H9 (cell line): ENCODE results near the gene PCNX4. TPM values are rescaled to one million over a fixed set of nuclear protein-coding genes. Genes with fewer than 3 reads are reported as not detected.

Experiments
- DNase-seq: peaks from one replicate; pipeline ENCODE4 v3.0.0-alpha.2; 2017
- H2AFZ ChIP-seq: one replicate; pipeline ENCODE4 v1.6.1; 2013; ENCODE audit warnings: mild to moderate bottlenecking, low read length, control low read depth, moderate library complexity
- H2AK5ac ChIP-seq: 2 replicates; pipeline ENCODE4 v1.6.1; 2013; ENCODE audit warnings: low read length, control low read depth, mixed read lengths; ENCODE audit not compliant: insufficient read length
- H2BK120ac ChIP-seq: one replicate; pipeline ENCODE4 v1.6.1; 2013; ENCODE audit warnings: low read depth, mild to moderate bottlenecking, low read length, control low read depth, inconsistent platforms; ENCODE audit not compliant: poor library complexity, severe bottlenecking
- H2BK12ac ChIP-seq: 2 replicates; pipeline ENCODE4 v1.6.1; 2013; ENCODE audit warnings: low read length, control low read depth, mixed read lengths, low read depth; ENCODE audit not compliant: insufficient read length
- H2BK15ac ChIP-seq: 2 replicates; pipeline ENCODE4 v1.6.1; 2013; ENCODE audit warnings: low read depth, low read length, control low read depth
- H2BK20ac ChIP-seq: one replicate; pipeline ENCODE4 v1.6.1; 2013; ENCODE audit warnings: low read depth, mild to moderate bottlenecking, low read length, control low read depth, inconsistent platforms; ENCODE audit not compliant: poor library complexity, severe bottlenecking
- H2BK5ac ChIP-seq: 2 replicates; pipeline ENCODE4 v1.6.1; 2013; ENCODE audit warnings: low read length, control low read depth, mixed read lengths; ENCODE audit not compliant: insufficient read length
- H3K14ac ChIP-seq: 2 replicates; pipeline ENCODE4 v1.6.1; 2013; ENCODE audit warnings: low read length, control low read depth; ENCODE audit not compliant: insufficient read depth
- H3K18ac ChIP-seq: 2 replicates; pipeline ENCODE4 v1.6.1; 2013; ENCODE audit warnings: low read depth, mild to moderate bottlenecking, mixed read lengths, low read length, control low read depth; ENCODE audit not compliant: insufficient read length
- H3K23ac ChIP-seq: 2 replicates; pipeline ENCODE4 v1.6.1; 2013; ENCODE audit warnings: low read length, control low read depth, mixed read lengths, low read depth; ENCODE audit not compliant: insufficient read length
- H3K23me2 ChIP-seq: 2 replicates; pipeline ENCODE4 v1.6.1; 2013; ENCODE audit warnings: low read depth, mild to moderate bottlenecking, mixed read lengths, low read length, control low read depth; ENCODE audit not compliant: insufficient read length, poor library complexity, severe bottlenecking
- H3K27ac ChIP-seq: 2 replicates; pipeline ENCODE4 v1.5.1; 2013; ENCODE audit warnings: low read length, control low read depth, mixed read lengths, low read depth; ENCODE audit not compliant: insufficient read length
- H3K27me3 ChIP-seq: 2 replicates; pipeline ENCODE4 v1.6.1; 2013; ENCODE audit warnings: low read length, control low read depth, inconsistent platforms; ENCODE audit not compliant: insufficient read depth
- H3K4ac ChIP-seq: 2 replicates; pipeline ENCODE4 v1.6.1; 2013; ENCODE audit warnings: low read depth, mild to moderate bottlenecking, control low read depth, inconsistent platforms, low read length, moderate library complexity
- H3K4me1 ChIP-seq: 2 replicates; pipeline ENCODE4 v1.6.1; 2013; ENCODE audit warnings: low read length, control low read depth, inconsistent platforms; ENCODE audit not compliant: insufficient read depth
- H3K4me2 ChIP-seq: 2 replicates; pipeline ENCODE4 v1.6.1; 2013; ENCODE audit warnings: low read length, control low read depth, mixed read lengths; ENCODE audit not compliant: insufficient read length, insufficient read depth
- H3K56ac ChIP-seq: 2 replicates; pipeline ENCODE4 v1.6.1; 2013; ENCODE audit warnings: low read depth, mild to moderate bottlenecking, mixed read lengths, low read length, control low read depth; ENCODE audit not compliant: insufficient read length
- H3K79me1 ChIP-seq: 2 replicates; pipeline ENCODE4 v1.6.1; 2013; ENCODE audit warnings: low read depth, mild to moderate bottlenecking, moderate library complexity, low read length, control low read depth, inconsistent platforms; ENCODE audit not compliant: insufficient read depth, poor library complexity, severe bottlenecking
- H3K79me2 ChIP-seq: 2 replicates; pipeline ENCODE4 v1.6.1; 2013; ENCODE audit warnings: low read length, control low read depth, inconsistent platforms; ENCODE audit not compliant: insufficient read depth
- H3K9ac ChIP-seq: 2 replicates; pipeline ENCODE4 v1.6.1; 2013; ENCODE audit warnings: low read length, control low read depth, mixed read lengths; ENCODE audit not compliant: insufficient read length; ENCODE audit errors: extremely low read depth
- H3K9me3 ChIP-seq: one replicate; pipeline ENCODE4 v1.6.1; 2013; ENCODE audit warnings: low read depth, low read length, inconsistent platforms; ENCODE audit not compliant: control insufficient read depth
- H3T11ph ChIP-seq: one replicate; pipeline ENCODE4 v1.6.1; 2013; ENCODE audit warnings: mild to moderate bottlenecking, low read length, control low read depth, inconsistent platforms
- H4K20me1 ChIP-seq: one replicate; pipeline ENCODE4 v1.6.1; 2013; ENCODE audit not compliant: control insufficient read depth, insufficient read length, insufficient read depth
- H4K5ac ChIP-seq: 2 replicates; pipeline ENCODE4 v1.6.1; 2013; ENCODE audit warnings: low read depth, mild to moderate bottlenecking, mixed read lengths, low read length, control low read depth; ENCODE audit not compliant: insufficient read length
- H4K8ac ChIP-seq: replicated peaks from 2 replicates; pipeline ENCODE4 v1.6.1; 2013; ENCODE audit warnings: low read length, control low read depth, mixed read lengths, low read depth; ENCODE audit not compliant: insufficient read length
- H4K91ac ChIP-seq: 2 replicates; pipeline ENCODE4 v1.6.1; 2013; ENCODE audit warnings: low read depth, mild to moderate bottlenecking, moderate library complexity, mixed read lengths, low read length, control low read depth; ENCODE audit not compliant: insufficient read length
- H3K27ac Mint-ChIP-seq, 3 experiments: 2 replicates in 2 of 3; 3 replicates in 1 of 3; pipeline ENCODE4 v1.8.0; 2020 to 2021; ENCODE audit warnings: mixed read lengths in 3 of 3, mild to moderate bottlenecking in 1 of 3, moderate library complexity in 1 of 3
- H3K27me3 Mint-ChIP-seq: 2 replicates; pipeline ENCODE4 v1.8.0; 2021; ENCODE audit warnings: low read depth, mild to moderate bottlenecking, moderate library complexity, mixed read lengths
- H3K36me3 Mint-ChIP-seq, 3 experiments: 2 replicates in 2 of 3; 3 replicates in 1 of 3; pipeline ENCODE4 v1.8.0; 2020 to 2021; ENCODE audit warnings: low read depth in 3 of 3, mixed read lengths in 3 of 3; ENCODE audit not compliant: insufficient read depth in 1 of 3
- H3K4me1 Mint-ChIP-seq, 2 experiments: 2 replicates each; pipeline ENCODE4 v1.8.0; 2020; ENCODE audit warnings: mixed read lengths in 2 of 2
- H3K4me3 Mint-ChIP-seq, 2 experiments: 2 replicates in 1 of 2; 3 replicates in 1 of 2; pipeline ENCODE4 v1.8.0; 2020 to 2021; ENCODE audit warnings: mild to moderate bottlenecking in 2 of 2, mixed read lengths in 2 of 2, moderate library complexity in 1 of 2
- H3K9me3 Mint-ChIP-seq, 2 experiments: 2 replicates in 1 of 2; 3 replicates in 1 of 2; pipeline ENCODE4 v1.8.0; 2020; ENCODE audit warnings: mild to moderate bottlenecking in 2 of 2, mixed read lengths in 2 of 2, moderate library complexity in 1 of 2
- CTCF ChIP-seq: fragments of 200-600 bp; sonication (generic); conservative IDR thresholded peaks from 3 replicates; pipeline ENCODE4 v1.8.0; 2021; ENCODE audit warnings: antibody characterized with exemption, mild to moderate bottlenecking
- WGBS: extraction: QIAGEN DNeasy Blood & Tissue Kit; methylation state at CpG from one replicate; pipeline ENCODE4 v1.1.7; 2013; ENCODE audit warnings: missing lambda C conversion rate, low lambda C conversion rate, mixed read lengths; ENCODE audit not compliant: insufficient read length; ENCODE audit errors: extremely low coverage; 5-methylcytosine and 5-hydroxymethylcytosine counted together
- total RNA-seq: library from RNA; stranded (reverse); gene quantifications from 2 replicates; pipeline ENCODE4 v1.2.1, GENCODE V29; 2021

Gene PCNX4
- total RNA-seq, 1 experiment from 2014 or later, result 40.0 TPM

- H3K36me3 Mint-ChIP-seq, result peaks cover 19 to 31% (median 24%) of the 10 kb centered on the region in 3 experiments
- Histone ChIP-seq H3K23me2 (no peaks in the 10 kb centered on the region), H4K5ac (no peak overlapping the region), H4K8ac (no peak overlapping the region), H3K27ac (no peak overlapping the region), H3K79me2 (peaks cover 8% of the 10 kb centered on the region; the same call in 1 of the 2 replicates), H3K23ac (no peak overlapping the region), H3K79me1 (peaks cover 5% of the 10 kb centered on the region), H3K56ac (no peak overlapping the region), H3K4me2 (no peak overlapping the region), H2BK20ac (no peak overlapping the region), H2BK120ac (no peak overlapping the region), H2BK12ac (no peak overlapping the region), H3K27me3 (no peaks in the 10 kb centered on the region), H2BK5ac (no peak overlapping the region), H3K9ac (no peak overlapping the region), H2AFZ (no peak overlapping the region), H2AK5ac (no peak overlapping the region), H3K18ac (no peak overlapping the region), H4K91ac (no peak overlapping the region), H2BK15ac (no peak overlapping the region), H3K14ac (no peak overlapping the region), H3K4me1 (no peaks in the 10 kb centered on the region), H4K20me1 (no peaks in the 10 kb centered on the region), H3K9me3 (no peaks in the 10 kb centered on the region), H3T11ph (no peak overlapping the region), H3K4ac (no peak overlapping the region)
- no CpG with 5 or more reads among the region's 4 CpGs for WGBS
- H3K4me1 Mint-ChIP-seq, result peaks cover 5 to 9% of the 10 kb centered on the region in 2 experiments; a peak in 3 of 4 replicates
- H3K9me3 Mint-ChIP-seq, result no peaks in the 10 kb centered on the region
- TF ChIP-seq CTCF, result no peak
- H3K27ac Mint-ChIP-seq, result no peak overlapping the region
- DNase-seq, result no peak
- no peak overlapping the region for H3K4me3 Mint-ChIP-seq
- no peaks in the 10 kb centered on the region for H3K27me3 Mint-ChIP-seq
Measured at GRCh38 chr14:60107477-60107876, 15.8 kb downstream of the PCNX4 start.
